Suprapubic skin (tissue), 3 donors: Measurements from ENCODE around the gene PDF.

Source experiments
- CTCF ChIP-seq, 2 donors: fragments of 200-600 bp in 1 of 2; fragments of 450-650 bp in 1 of 2; sonication (generic) in 1 of 2; IDR thresholded peaks; one replicate each; pipeline ENCODE4 v1.5.1; 2016 to 2019; ENCODE audit warnings: antibody characterized with exemption in 2 of 2, mild to moderate bottlenecking in 1 of 2, moderate library complexity in 1 of 2
- EP300 ChIP-seq: sonication (generic); formaldehyde crosslinking; IDR thresholded peaks from one replicate; pipeline ENCODE4 v1.6.1; 2017; ENCODE audit warnings: antibody characterized with exemption
- POLR2A ChIP-seq, 2 donors: fragments of 450-650 bp; IDR thresholded peaks; one replicate each; pipeline ENCODE4 v1.6.1; 2017; ENCODE audit warnings: antibody characterized with exemption in 2 of 2, mild to moderate bottlenecking in 2 of 2, moderate library complexity in 2 of 2

GRCh38 chr16:69307091-69307490 lies 23.3 kb downstream of the PDF start:
- TF ChIP-seq POLR2A (IDR thresholded peaks at IDR 0.05) = no peak
- TF ChIP-seq CTCF (IDR thresholded peaks at IDR 0.05) = no peak
- TF ChIP-seq EP300 = no peak
